ENCODE data around the gene GAP43. TPM values are rescaled to one million over a fixed set of nuclear protein-coding genes. Genes with fewer than 3 reads are reported as not detected.

Gene GAP43, protein sequence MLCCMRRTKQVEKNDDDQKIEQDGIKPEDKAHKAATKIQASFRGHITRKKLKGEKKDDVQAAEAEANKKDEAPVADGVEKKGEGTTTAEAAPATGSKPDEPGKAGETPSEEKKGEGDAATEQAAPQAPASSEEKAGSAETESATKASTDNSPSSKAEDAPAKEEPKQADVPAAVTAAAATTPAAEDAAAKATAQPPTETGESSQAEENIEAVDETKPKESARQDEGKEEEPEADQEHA
- total RNA-seq, result 2.1 and 6.4 TPM in 2 replicates
- 2.9 and 5.7 TPM in 2 replicates for polyA plus RNA-seq

- DNase-seq (ENCODE audit: low read depth in 1 of 2, low spot score in 1 of 2), result peak; percentile 49 to 86
- peaks cover 30% of the 10 kb centered on the region for H3K27me3 ChIP-seq
- no peaks in the 10 kb centered on the region for H3K9me3 ChIP-seq (ENCODE audit: low read depth)
- TF ChIP-seq, protein P1, sequence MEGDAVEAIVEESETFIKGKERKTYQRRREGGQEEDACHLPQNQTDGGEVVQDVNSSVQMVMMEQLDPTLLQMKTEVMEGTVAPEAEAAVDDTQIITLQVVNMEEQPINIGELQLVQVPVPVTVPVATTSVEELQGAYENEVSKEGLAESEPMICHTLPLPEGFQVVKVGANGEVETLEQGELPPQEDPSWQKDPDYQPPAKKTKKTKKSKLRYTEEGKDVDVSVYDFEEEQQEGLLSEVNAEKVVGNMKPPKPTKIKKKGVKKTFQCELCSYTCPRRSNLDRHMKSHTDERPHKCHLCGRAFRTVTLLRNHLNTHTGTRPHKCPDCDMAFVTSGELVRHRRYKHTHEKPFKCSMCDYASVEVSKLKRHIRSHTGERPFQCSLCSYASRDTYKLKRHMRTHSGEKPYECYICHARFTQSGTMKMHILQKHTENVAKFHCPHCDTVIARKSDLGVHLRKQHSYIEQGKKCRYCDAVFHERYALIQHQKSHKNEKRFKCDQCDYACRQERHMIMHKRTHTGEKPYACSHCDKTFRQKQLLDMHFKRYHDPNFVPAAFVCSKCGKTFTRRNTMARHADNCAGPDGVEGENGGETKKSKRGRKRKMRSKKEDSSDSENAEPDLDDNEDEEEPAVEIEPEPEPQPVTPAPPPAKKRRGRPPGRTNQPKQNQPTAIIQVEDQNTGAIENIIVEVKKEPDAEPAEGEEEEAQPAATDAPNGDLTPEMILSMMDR (IDR thresholded peaks at IDR 0.05; ENCODE audit: low read depth, low read length), result no peak
- peaks cover 9% of the 10 kb centered on the region for H3K4me1 ChIP-seq (ENCODE audit: low read depth)
- H3K27ac ChIP-seq, result no peak within 1 kb of the TSS
- H3K36me3 ChIP-seq, result no peaks in the 10 kb centered on the region
- peak within 1 kb of the TSS; percentile 29 for H3K4me3 ChIP-seq
These were observed at the start of gene GAP43 for GRCh38 chr3:115623044-115623868. Gene GAP43 (plus strand): TSS chr3:115623510. CDS start chr3:115623690, 180 bp downstream.

- Histone ChIP-seq H3K36me3 (no peaks in the 10 kb centered on the region), H3K27me3 (no peaks in the 10 kb centered on the region), H3K9me3 (ENCODE audit: low read depth) (no peaks in the 10 kb centered on the region), H3K4me3 (no peak overlapping the region), H3K27ac (no peak overlapping the region), H3K4me1 (ENCODE audit: low read depth) (no peaks in the 10 kb centered on the region)
- TF ChIP-seq, protein P1 (IDR thresholded peaks at IDR 0.05; ENCODE audit: low read depth, low read length), result no peak
- no peak for DNase-seq (ENCODE audit: low read depth in 1 of 2, low spot score in 1 of 2)
These were observed 46.9 kb upstream of the GAP43 start for GRCh38 chr3:115576325-115576875.

DNA sequence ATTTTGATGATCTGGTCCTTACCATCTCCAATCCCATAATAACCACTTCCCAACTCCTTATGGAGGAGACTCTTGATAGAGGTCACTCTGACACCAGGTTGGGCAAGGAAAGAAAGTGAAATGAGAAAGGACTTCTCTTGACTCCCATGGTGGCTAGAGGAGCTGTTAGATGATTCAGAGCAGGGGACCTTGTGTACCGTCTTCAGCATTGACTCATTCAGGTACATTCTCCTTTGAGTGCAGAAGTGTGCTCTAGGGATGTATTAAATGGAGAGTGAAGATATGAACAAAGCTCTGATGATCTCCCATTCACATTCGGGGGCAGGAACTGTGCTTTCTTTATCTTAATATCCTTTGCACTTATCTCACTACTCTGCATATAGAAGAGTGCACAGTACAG, 46.3 kb upstream of the GAP43 start:
- TF ChIP-seq, protein P1 (IDR thresholded peaks at IDR 0.05; ENCODE audit: low read depth, low read length), result no peak
- Histone ChIP-seq H3K4me1 (ENCODE audit: low read depth) (no peaks in the 10 kb centered on the region), H3K9me3 (ENCODE audit: low read depth) (no peaks in the 10 kb centered on the region), H3K36me3 (no peaks in the 10 kb centered on the region), H3K27me3 (no peaks in the 10 kb centered on the region), H3K4me3 (no peak overlapping the region), H3K27ac (no peak overlapping the region)
- DNase-seq (ENCODE audit: low read depth in 1 of 2, low spot score in 1 of 2), result no peak

GRCh38 chr3:115578331-115578730, 45.0 kb upstream of the GAP43 start:
- Histone ChIP-seq H3K27ac (no peak overlapping the region), H3K4me3 (no peak overlapping the region), H3K36me3 (no peaks in the 10 kb centered on the region), H3K9me3 (ENCODE audit: low read depth) (no peaks in the 10 kb centered on the region), H3K27me3 (no peaks in the 10 kb centered on the region), H3K4me1 (ENCODE audit: low read depth) (no peaks in the 10 kb centered on the region)
- TF ChIP-seq, protein P1 (IDR thresholded peaks at IDR 0.05; ENCODE audit: low read depth, low read length), result no peak
- no peak for DNase-seq (ENCODE audit: low read depth in 1 of 2, low spot score in 1 of 2)

DNA sequence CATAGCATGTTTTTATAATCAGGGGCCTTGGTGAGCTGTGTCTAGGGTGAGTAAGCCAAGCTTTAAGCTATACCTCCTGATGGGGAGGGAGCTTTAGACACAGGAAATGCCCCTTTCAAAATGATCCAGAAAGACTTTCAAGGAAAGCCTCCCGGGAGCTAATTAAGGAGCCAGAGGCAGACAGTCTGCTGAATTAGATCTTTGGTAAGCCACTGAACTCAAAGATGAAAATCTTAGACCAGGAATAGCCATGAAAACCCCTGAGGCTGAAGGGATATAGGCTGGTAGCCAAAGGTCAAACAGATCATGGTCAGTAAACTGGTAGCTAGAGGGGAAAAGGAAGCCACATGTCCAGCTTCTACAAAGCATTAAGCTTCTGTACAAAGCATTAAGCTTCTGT, 42.7 kb upstream of the GAP43 start:
- H3K9me3 ChIP-seq (ENCODE audit: low read depth), result no peaks in the 10 kb centered on the region
- H3K27ac ChIP-seq, result no peak overlapping the region
- no peaks in the 10 kb centered on the region for H3K27me3 ChIP-seq
- TF ChIP-seq, protein P1 (IDR thresholded peaks at IDR 0.05; ENCODE audit: low read depth, low read length), result no peak
- H3K36me3 ChIP-seq, result no peaks in the 10 kb centered on the region
- H3K4me3 ChIP-seq, result no peak overlapping the region
- H3K4me1 ChIP-seq (ENCODE audit: low read depth), result no peaks in the 10 kb centered on the region
- DNase-seq (ENCODE audit: low read depth in 1 of 2, low spot score in 1 of 2), result no peak
